K562 (cell line): ENCODE results near the gene BMAL1. TPM values are rescaled to one million over a fixed set of nuclear protein-coding genes. Genes with fewer than 3 reads are reported as not detected.

Experiments used
- ATAC-seq: fragments of 200-7000 bp; cut with Tn5 transposase; 3 replicates; pipeline ENCODE4 v1.9.1; 2020; ENCODE audit warnings: moderate library complexity
- BruUV-seq: library from RNA; stranded (reverse); fragments of 400-500 nt; replicated peaks from 2 replicates; lab custom pipeline; 2021; lab: Mats Ljungman, UMichigan
- CTCF ChIA-PET: fragments of 300-600 bp; formaldehyde crosslinking; extraction: SDS; loops from one replicate; lab custom pipeline; 2021; ENCODE audit warnings: low intra/inter-chr PET ratio; lab: Yijun Ruan, JAX
- POLR2A ChIA-PET: fragments of 300-600, 350-650 bp; sonication (Branson Sonifier 250); formaldehyde crosslinking; extraction: SDS; loops from one replicate; lab custom pipeline; 2021; ENCODE audit warnings: antibody characterized with exemption, inconsistent platforms; lab: Yijun Ruan, JAX
- DNase-seq, 4 experiments: peaks; one replicate each; pipeline versions ENCODE4 v3.0.0 to v3.0.0-alpha.2; 2011 to 2018; ENCODE audit warnings: low spot score in 3 of 4, mixed read lengths in 3 of 4; ENCODE audit errors: extremely low read depth in 1 of 4
- FAIRE-seq: peaks from 2 replicates; lab custom pipeline; 2011; peaks lifted over from hg19 to GRCh38; lab: Jason Lieb, UNC
- H2AFZ ChIP-seq: 2 replicates; pipeline ENCODE4 v1.6.0; 2011; ENCODE audit warnings: low read depth, low read length, control low read depth, inconsistent platforms
- H3K27ac ChIP-seq: fragments of 200-600 bp; 3 replicates; pipeline ENCODE4 v1.8.0; 2011; ENCODE audit warnings: low read depth, mild to moderate bottlenecking, control low read depth, inconsistent platforms, low read length, moderate library complexity, mixed read lengths; ENCODE audit errors: extremely low read depth
- H3K27me3 ChIP-seq, 2 experiments: fragments of 300-600 bp in 1 of 2; 2 replicates in 1 of 2; 3 replicates in 1 of 2; pipeline versions ENCODE4 v1.6.0 to v1.8.0; 2011; ENCODE audit warnings: inconsistent platforms in 2 of 2, low read length in 2 of 2, mild to moderate bottlenecking in 1 of 2, mixed read lengths in 1 of 2, moderate library complexity in 1 of 2; ENCODE audit not compliant: control insufficient read depth in 2 of 2, insufficient read depth in 2 of 2
- H3K36me3 ChIP-seq: fragments of 300-600 bp; 3 replicates; pipeline ENCODE4 v1.8.0; 2011; ENCODE audit warnings: mild to moderate bottlenecking, low read length, inconsistent platforms; ENCODE audit not compliant: control insufficient read depth, insufficient read depth
- H3K4me1 ChIP-seq, 2 experiments: fragments of 200-600 bp in 1 of 2; replicated peaks in 1 of 2; 2 replicates in 1 of 2; 3 replicates in 1 of 2; pipeline versions ENCODE4 v1.5.1 to v1.8.0; 2011; ENCODE audit warnings: inconsistent platforms in 2 of 2, low read length in 2 of 2, mild to moderate bottlenecking in 1 of 2, mixed read lengths in 1 of 2, moderate library complexity in 1 of 2; ENCODE audit not compliant: control insufficient read depth in 2 of 2, insufficient read depth in 2 of 2
- H3K4me2 ChIP-seq: 2 replicates; pipeline ENCODE4 v1.6.1; 2011; ENCODE audit warnings: low read length, control low read depth, inconsistent platforms, mixed read lengths; ENCODE audit not compliant: insufficient read depth
- H3K4me3 ChIP-seq: fragments of 200-600 bp; sonication (generic), shearing (Covaris generic); 2 replicates; pipeline ENCODE4 v1.5.1; 2016; ENCODE audit warnings: control low read depth, inconsistent platforms
- H3K79me2 ChIP-seq: fragments of 200-600 bp; 3 replicates; pipeline ENCODE4 v1.8.0; 2011; ENCODE audit warnings: low read length, inconsistent platforms; ENCODE audit not compliant: control insufficient read depth, insufficient read depth
- H3K9ac ChIP-seq, 2 experiments: 2 replicates each; pipeline versions ENCODE4 v1.6.0 to v1.6.1; 2011; ENCODE audit warnings: low read depth in 2 of 2, low read length in 2 of 2, control low read depth in 1 of 2, inconsistent platforms in 1 of 2, mild to moderate bottlenecking in 1 of 2, mixed read lengths in 1 of 2; ENCODE audit not compliant: insufficient read depth in 1 of 2
- H3K9me1 ChIP-seq: one replicate; pipeline ENCODE4 v1.6.0; 2011; ENCODE audit warnings: inconsistent platforms, mild to moderate bottlenecking, low read length, moderate library complexity; ENCODE audit not compliant: control insufficient read depth, insufficient read depth
- H3K9me3 ChIP-seq: replicated peaks from 2 replicates; pipeline ENCODE4 v1.5.1; 2011; ENCODE audit warnings: low read depth, low read length, inconsistent platforms; ENCODE audit not compliant: control insufficient read depth, insufficient read depth
- H4K20me1 ChIP-seq: replicated peaks from 2 replicates; pipeline ENCODE4 v1.6.1; 2011; ENCODE audit warnings: low read length, inconsistent platforms, mixed read lengths; ENCODE audit not compliant: control insufficient read depth, insufficient read depth
- AFF1 ChIP-seq, 2 experiments: fragments of 450-650 bp; IDR thresholded peaks; 2 replicates each; pipeline ENCODE4 v1.6.1; 2018; ENCODE audit warnings: mild to moderate bottlenecking in 2 of 2, low read depth in 1 of 2; ENCODE audit not compliant: partially characterized antibody in 2 of 2
- BCOR ChIP-seq: fragments of 450-650 bp; IDR thresholded peaks from 2 replicates; pipeline ENCODE4 v1.6.1; 2016
- BDP1 ChIP-seq: IDR thresholded peaks from 3 replicates; pipeline ENCODE4 v1.6.1; 2011; ENCODE audit not compliant: insufficient read length, insufficient read depth
- COPS2 ChIP-seq: fragments of 450-650 bp; conservative IDR thresholded peaks from 2 replicates; pipeline ENCODE4 v1.6.1; 2016; ENCODE audit warnings: mild to moderate bottlenecking, moderate library complexity
- HDAC1 ChIP-seq, 2 experiments: fragments of 450-650 bp; IDR thresholded peaks; 2 replicates each; pipeline ENCODE4 v1.6.1; 2016 to 2017; ENCODE audit warnings: inconsistent platforms in 1 of 2, mild to moderate bottlenecking in 1 of 2, moderate library complexity in 1 of 2
- HDAC2 ChIP-seq: fragments of 450-650 bp; IDR thresholded peaks from 2 replicates; pipeline ENCODE4 v1.6.1; 2016; ENCODE audit warnings: mild to moderate bottlenecking
- KAT8 ChIP-seq: fragments of 450-650 bp; IDR thresholded peaks from 2 replicates; pipeline ENCODE4 v1.6.1; 2016; ENCODE audit warnings: low read depth, mild to moderate bottlenecking
- PPARD ChIP-seq: fragments of 250-450 bp; sonication (Bioruptor Pico); IDR thresholded peaks from 2 replicates; pipeline ENCODE4 v1.8.0; 2022; ENCODE audit warnings: inconsistent platforms, mild to moderate bottlenecking, moderate library complexity
- RB1 ChIP-seq: fragments of 450-650 bp; IDR thresholded peaks from 2 replicates; pipeline ENCODE4 v1.6.1; 2017; ENCODE audit warnings: low read depth, mild to moderate bottlenecking
- RBM22 ChIP-seq: fragments of 200-400 bp; formaldehyde crosslinking; IDR thresholded peaks from 2 replicates; pipeline ENCODE4 v1.6.1; 2018; ENCODE audit warnings: low read length, low read depth; ENCODE audit not compliant: poor library complexity, severe bottlenecking
- RBM34 ChIP-seq: fragments of 200-400 bp; formaldehyde crosslinking; IDR thresholded peaks from 2 replicates; pipeline ENCODE4 v1.6.1; 2018; ENCODE audit warnings: low read length, borderline replicate concordance; ENCODE audit not compliant: insufficient read depth
- SIX5 ChIP-seq, 2 experiments: IDR thresholded peaks; 2 replicates each; pipeline ENCODE4 v1.6.1; 2011; ENCODE audit warnings: low read length in 2 of 2, borderline replicate concordance in 1 of 2, low read depth in 1 of 2, mild to moderate bottlenecking in 1 of 2, moderate library complexity in 1 of 2; ENCODE audit not compliant: insufficient read depth in 1 of 2
- U2AF2 ChIP-seq: fragments of 200-400 bp; formaldehyde crosslinking; optimal IDR thresholded peaks from 2 replicates; pipeline ENCODE3; 2017; ENCODE audit warnings: low read depth, mild to moderate bottlenecking, low read length
- ZBTB12 ChIP-seq: fragments of 250-450 bp; sonication (Bioruptor Pico); IDR thresholded peaks from 2 replicates; pipeline ENCODE4 v1.4.0; 2020
- ZNF507 ChIP-seq: conservative IDR thresholded peaks from 2 replicates; pipeline ENCODE4 v1.6.1; 2017; ENCODE audit warnings: missing genetic modification characterization, missing compliant biosample characterization
- ZNF589 ChIP-seq: fragments of 200-800 bp; sonication (Bioruptor generic); IDR thresholded peaks from 2 replicates; pipeline ENCODE4 v1.6.1; 2016; ENCODE audit warnings: low read depth, missing genetic modification characterization, missing compliant biosample characterization
- ZNF79 ChIP-seq: fragments of 250-450 bp; sonication (Bioruptor Pico); IDR thresholded peaks from 2 replicates; pipeline ENCODE4 v1.4.0; 2020; ENCODE audit warnings: low read depth, mild to moderate bottlenecking, moderate library complexity
- whole genome bisulfite sequencing: fragments of 100-300 bp; shearing (Covaris generic); methylation state at CpG from one replicate; pipeline ENCODE4 v1.1.6; 2016; ENCODE audit warnings: low coverage, mixed read lengths; ENCODE audit not compliant: insufficient coverage; ENCODE audit errors: missing lambda C conversion rate; 5-methylcytosine and 5-hydroxymethylcytosine counted together
- in situ Hi-C: fragments of 300-500 bp; cut with MboI; formaldehyde crosslinking; loops from 4 replicates; pipeline ENCODE4 v1.15.0; 2018; ENCODE audit warnings: inconsistent platforms, mixed read lengths
- intact Hi-C: fragments of 100-400 bp; cut with micrococcal nuclease; formaldehyde crosslinking; loops from 2 replicates; pipeline ENCODE4 v1.14.2; 2022
- polyA plus RNA-seq, 8 experiments: library from polyadenylated mRNA; depleted of rRNA in 4 of 8; stranded (reverse) in 5 of 8; unstranded in 3 of 8; fragments of >200 nt; fragmentation: Nextera tagmentation in 2 of 8; fragmentation: Illumina TruSeq in 1 of 8; extraction: Ambion mirVana in 2 of 8; extraction: Trizol in 1 of 8; gene quantifications; 2 replicates each; pipeline versions ENCODE4 v1.2.1 to v1.2.3, GENCODE V29; 2011 to 2014; ENCODE audit warnings: inconsistent platforms in 1 of 8, missing spikeins in 1 of 8
- total RNA-seq, 7 experiments: library from RNA; depleted of rRNA in 6 of 7; stranded (reverse); fragments of >200 nt in 6 of 7; fragmentation: Illumina TruSeq in 2 of 7; extraction: Trizol in 2 of 7; gene quantifications; 2 replicates each; pipeline versions ENCODE4 v1.2.1 to v1.2.3, GENCODE V29; 2011 to 2021; ENCODE audit warnings: low replicate concordance in 1 of 7

Gene BMAL1
- total and polyA plus RNA-seq, 9 of the 15 experiments (the other 6 are each of a cell fraction or from before 2014, with no cell fraction given), result 0.14 to 2.4 (median 0.64) TPM

- Histone ChIP-seq H3K27ac (no peak overlapping the region), H3K36me3 (peaks cover 6% of the 10 kb centered on the region; the same call in 2 of the 3 replicates), H3K4me3 (no peak overlapping the region), H3K9me3 (no peaks in the 10 kb centered on the region), H3K4me2 (no peak overlapping the region), H3K79me2 (no peaks in the 10 kb centered on the region), H3K9ac (no peak overlapping the region), H4K20me1 (no peaks in the 10 kb centered on the region), H2AFZ (no peak overlapping the region), H3K4me1 (no peaks in the 10 kb centered on the region), H3K27me3 (no peaks in the 10 kb centered on the region), H3K9me1 (no peaks in the 10 kb centered on the region)
- in situ Hi-C loops, result no loop called here
- TF ChIP-seq U2AF2, result no peak
- no peak for TF ChIP-seq SIX5 (IDR thresholded peaks at IDR 0.05; ENCODE audit: borderline replicate concordance in 1 of 2, insufficient read depth in 1 of 2, low read depth in 1 of 2, low read length in 2 of 2)
- TF ChIP-seq RBM34, result no peak
- no peak for TF ChIP-seq KAT8
- no peak for TF ChIP-seq ZNF507
- no peak for TF ChIP-seq PPARD (CRISPR knock-in tag)
- no peak for TF ChIP-seq AFF1 (IDR thresholded peaks at IDR 0.05; ENCODE audit: low read depth in 1 of 2, partially characterized antibody in 2 of 2)
- no peak for TF ChIP-seq BCOR
- TF ChIP-seq ZBTB12 (CRISPR knock-in tag), result no peak
- no peak for TF ChIP-seq RBM22
- TF ChIP-seq ZNF79, result no peak
- no peak for TF ChIP-seq HDAC2
- TF ChIP-seq RB1, result no peak
- no peak for TF ChIP-seq HDAC1 (IDR thresholded peaks at IDR 0.05)
- TF ChIP-seq BDP1, result no peak
- TF ChIP-seq ZNF589 (CRISPR knock-in tag), result no peak
- TF ChIP-seq COPS2, result no peak
- BruUV-seq, result no TSS peak
- no peak for DNase-seq
- intact Hi-C loops, result no loop called here
- ChIA-PET CTCF (no interaction called here), POLR2A (no interaction called here)
- no peak for FAIRE-seq
- ATAC-seq, result no peak
- WGBS, result 77% methylated on average over 2 of the region's 3 CpGs
These were observed 137.6 kb downstream of the BMAL1 start for GRCh38 chr11:13415201-13415600.
